A549 (cell line): ENCODE data around the gene ZNF337. TPM values are rescaled to one million over a fixed set of nuclear protein-coding genes. Genes with fewer than 3 reads are reported as not detected.
"Not testable (repeated sequence)": the region's sequence is repeated elsewhere in the genome, so short reads cannot be mapped to it uniquely, and the experiment has no call there.

Experiments used
- ATAC-seq, 2 experiments: fragments of 200-7000 bp in 1 of 2; fragments of >200 bp in 1 of 2; cut with Nextera tagmentation in 1 of 2; cut with Tn5 transposase in 1 of 2; 3 replicates each; pipeline versions ENCODE4 v1.8.0 to v1.9.1; 2018 to 2020; ENCODE audit warnings: mild to moderate bottlenecking in 1 of 2, moderate library complexity in 1 of 2
- CTCF ChIA-PET: fragments of 300-600 bp; sonication (Branson Sonifier 250); formaldehyde crosslinking; extraction: SDS; loops from one replicate; lab custom pipeline; 2021; ENCODE audit warnings: antibody characterized with exemption, inconsistent platforms; lab: Yijun Ruan, JAX
- POLR2A ChIA-PET: fragments of 350-600 bp; formaldehyde crosslinking; extraction: SDS; loops from one replicate; lab custom pipeline; 2021; ENCODE audit warnings: antibody characterized with exemption, inconsistent platforms; lab: Yijun Ruan, JAX
- DNase-seq, 2 experiments: peaks; one replicate each; pipeline versions ENCODE4 v3.0.0 to v3.0.0-alpha.2; 2011 to 2016; ENCODE audit warnings: low read depth in 1 of 2, low spot score in 1 of 2
- FAIRE-seq: peaks from 2 replicates; lab custom pipeline; 2011; peaks lifted over from hg19 to GRCh38; lab: Jason Lieb, UNC
- H3K27ac ChIP-seq, 2 experiments: fragments of >200 bp; sonication (Bioruptor Twin); formaldehyde crosslinking; 3 replicates each; pipeline ENCODE4 v1.5.1; 2016 to 2017
- H3K4me1 ChIP-seq: fragments of >200 bp; sonication (Bioruptor Twin); formaldehyde crosslinking; 3 replicates; pipeline ENCODE4 v1.6.1; 2016
- H3K4me2 ChIP-seq: fragments of >200 bp; sonication (Bioruptor Twin); formaldehyde crosslinking; 3 replicates; pipeline ENCODE4 v1.6.1; 2016
- H3K4me3 ChIP-seq: fragments of >200 bp; sonication (Bioruptor Twin); formaldehyde crosslinking; 3 replicates; pipeline ENCODE4 v1.5.1; 2016
- H3K9me3 ChIP-seq: fragments of >200 bp; sonication (Bioruptor Twin); formaldehyde crosslinking; 3 replicates; pipeline ENCODE4 v1.6.1; 2016
- CBX2 ChIP-seq: fragments of 200-600 bp; sonication (generic); IDR thresholded peaks from 2 replicates; pipeline ENCODE4 v1.6.1; 2016; ENCODE audit warnings: low read depth, mild to moderate bottlenecking, borderline replicate concordance
- CBX8 ChIP-seq: fragments of 200-600 bp; sonication (generic); IDR thresholded peaks from 2 replicates; pipeline ENCODE4 v1.6.1; 2016
- CHD2 ChIP-seq: fragments of 150-350 bp; IDR thresholded peaks from 2 replicates; pipeline ENCODE4 v1.6.1; 2014; ENCODE audit warnings: low read length; ENCODE audit not compliant: partially characterized antibody
- EP300 ChIP-seq, 2 experiments: fragments of >200 bp; sonication (Bioruptor Twin); formaldehyde crosslinking; IDR thresholded peaks; 2 replicates in 1 of 2; 3 replicates in 1 of 2; pipeline ENCODE4 v1.6.1; 2016 to 2017
- FOXS1 ChIP-seq: fragments of 250-450 bp; sonication (Bioruptor Pico); IDR thresholded peaks from 2 replicates; pipeline ENCODE4 v1.5.0; 2020; ENCODE audit warnings: mild to moderate bottlenecking, moderate library complexity
- HDAC2 ChIP-seq: fragments of 200-600 bp; sonication (generic); IDR thresholded peaks from 2 replicates; pipeline ENCODE4 v1.6.1; 2016
- HOXB13 ChIP-seq: fragments of 250-450 bp; sonication (Bioruptor Pico); IDR thresholded peaks from 2 replicates; pipeline ENCODE4 v1.5.0; 2020; ENCODE audit warnings: low read depth, mild to moderate bottlenecking, moderate library complexity
- HOXB5 ChIP-seq: fragments of 250-450 bp; sonication (Bioruptor Pico); IDR thresholded peaks from 2 replicates; pipeline ENCODE4 v1.5.0; 2020; ENCODE audit warnings: mild to moderate bottlenecking, moderate library complexity
- KDM1A ChIP-seq: fragments of 200-600 bp; sonication (generic); IDR thresholded peaks from 2 replicates; pipeline ENCODE4 v1.6.1; 2016; ENCODE audit warnings: low read depth, mild to moderate bottlenecking
- MAFK ChIP-seq: fragments of 450-650 bp; IDR thresholded peaks from 2 replicates; pipeline ENCODE4 v1.6.1; 2014; ENCODE audit not compliant: partially characterized antibody
- MYC ChIP-seq: IDR thresholded peaks from 2 replicates; pipeline ENCODE4 v1.6.1; 2012; ENCODE audit warnings: mild to moderate bottlenecking, inconsistent platforms, low read length, improper control_type of control experiment, borderline replicate concordance
- RAD21 ChIP-seq, 2 experiments: fragments of >200 bp in 1 of 2; sonication (Bioruptor Twin) in 1 of 2; formaldehyde crosslinking in 1 of 2; IDR thresholded peaks in 1 of 2; conservative IDR thresholded peaks in 1 of 2; 2 replicates in 1 of 2; 3 replicates in 1 of 2; pipeline ENCODE4 v1.6.1; 2012 to 2018; ENCODE audit warnings: inconsistent platforms in 1 of 2
- SMC3 ChIP-seq: fragments of >200 bp; sonication (Bioruptor Twin); formaldehyde crosslinking; IDR thresholded peaks from 3 replicates; pipeline ENCODE4 v1.6.1; 2018; ENCODE audit warnings: inconsistent platforms
- TP53 ChIP-seq: fragments of 250-450 bp; sonication (Bioruptor Pico); IDR thresholded peaks from 2 replicates; pipeline ENCODE4 v1.5.0; 2021; ENCODE audit warnings: mild to moderate bottlenecking, moderate library complexity
- WGBS: methylation state at CpG from one replicate; pipeline ENCODE4 v1.1.6; 2017; ENCODE audit errors: missing lambda C conversion rate; 5-methylcytosine and 5-hydroxymethylcytosine counted together
- polyA plus RNA-seq, 4 experiments: library from polyadenylated mRNA; depleted of rRNA in 3 of 4; stranded (reverse); fragments of >200 nt; fragmentation: RNase III in 1 of 4; extraction: RNeasy Plus Mini Kit Qiagen cat#74134 plus additional on column Dnase treatment in 1 of 4; gene quantifications; 2 replicates in 3 of 4; 3 replicates in 1 of 4; pipeline ENCODE4 v1.2.3, GENCODE V29; 2011 to 2017
- TF ChIP-seq, protein P1 (sequence below): IDR thresholded peaks from 2 replicates; pipeline ENCODE4 v1.6.1; 2012
- TF ChIP-seq, protein P2 (sequence below): fragments of 250-450 bp; sonication (Bioruptor Pico); IDR thresholded peaks from 2 replicates; pipeline ENCODE4 v1.5.0; 2020; ENCODE audit warnings: low read depth, mild to moderate bottlenecking, moderate library complexity
- TF ChIP-seq, protein P3 (sequence below): fragments of 250-450 bp; sonication (Bioruptor Pico); IDR thresholded peaks from 2 replicates; pipeline ENCODE4 v1.5.0; 2021; ENCODE audit warnings: mild to moderate bottlenecking, moderate library complexity, borderline replicate concordance
- TF ChIP-seq, protein P4 (sequence below): fragments of 450-650 bp; IDR thresholded peaks from 2 replicates; pipeline ENCODE4 v1.6.1; 2014; ENCODE audit warnings: antibody characterized with exemption
- TF ChIP-seq, protein P5 (sequence below): fragments of >200 bp; sonication (Bioruptor Twin); formaldehyde crosslinking; IDR thresholded peaks from 3 replicates; pipeline ENCODE4 v1.6.1; 2016

ZNF337 gene
- polyA plus RNA-seq, 2 of the 4 experiments (the other 2 are of a cell fraction) = 16.5 to 25.4 TPM

DNA sequence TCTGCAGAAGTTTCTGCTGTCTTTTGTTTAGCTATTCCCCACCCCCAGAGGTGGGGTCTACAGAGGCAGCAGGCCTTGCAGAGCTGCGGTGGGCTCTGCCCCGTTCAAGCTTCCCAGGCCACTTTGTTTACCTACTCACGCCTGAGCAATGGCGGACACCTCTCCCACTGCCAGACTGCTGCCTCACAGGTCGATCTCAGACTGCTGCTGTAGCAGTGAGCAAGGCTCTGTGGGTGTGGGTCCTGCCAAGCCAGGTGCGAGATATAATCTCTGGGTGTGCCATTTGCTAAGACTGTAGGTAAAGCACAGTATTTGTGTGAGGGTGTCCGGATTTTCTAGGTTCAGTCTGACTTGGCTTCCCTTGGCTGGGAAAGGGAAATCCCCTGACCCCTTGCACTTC, 23.6 kb upstream of the ZNF337 start (continued):
- TF ChIP-seq, protein P1, sequence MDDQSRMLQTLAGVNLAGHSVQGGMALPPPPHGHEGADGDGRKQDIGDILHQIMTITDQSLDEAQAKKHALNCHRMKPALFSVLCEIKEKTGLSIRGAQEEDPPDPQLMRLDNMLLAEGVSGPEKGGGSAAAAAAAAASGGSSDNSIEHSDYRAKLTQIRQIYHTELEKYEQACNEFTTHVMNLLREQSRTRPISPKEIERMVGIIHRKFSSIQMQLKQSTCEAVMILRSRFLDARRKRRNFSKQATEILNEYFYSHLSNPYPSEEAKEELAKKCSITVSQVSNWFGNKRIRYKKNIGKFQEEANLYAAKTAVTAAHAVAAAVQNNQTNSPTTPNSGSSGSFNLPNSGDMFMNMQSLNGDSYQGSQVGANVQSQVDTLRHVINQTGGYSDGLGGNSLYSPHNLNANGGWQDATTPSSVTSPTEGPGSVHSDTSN = no peak
- TF ChIP-seq HOXB5 (CRISPR knock-in tag) = no peak

DNA sequence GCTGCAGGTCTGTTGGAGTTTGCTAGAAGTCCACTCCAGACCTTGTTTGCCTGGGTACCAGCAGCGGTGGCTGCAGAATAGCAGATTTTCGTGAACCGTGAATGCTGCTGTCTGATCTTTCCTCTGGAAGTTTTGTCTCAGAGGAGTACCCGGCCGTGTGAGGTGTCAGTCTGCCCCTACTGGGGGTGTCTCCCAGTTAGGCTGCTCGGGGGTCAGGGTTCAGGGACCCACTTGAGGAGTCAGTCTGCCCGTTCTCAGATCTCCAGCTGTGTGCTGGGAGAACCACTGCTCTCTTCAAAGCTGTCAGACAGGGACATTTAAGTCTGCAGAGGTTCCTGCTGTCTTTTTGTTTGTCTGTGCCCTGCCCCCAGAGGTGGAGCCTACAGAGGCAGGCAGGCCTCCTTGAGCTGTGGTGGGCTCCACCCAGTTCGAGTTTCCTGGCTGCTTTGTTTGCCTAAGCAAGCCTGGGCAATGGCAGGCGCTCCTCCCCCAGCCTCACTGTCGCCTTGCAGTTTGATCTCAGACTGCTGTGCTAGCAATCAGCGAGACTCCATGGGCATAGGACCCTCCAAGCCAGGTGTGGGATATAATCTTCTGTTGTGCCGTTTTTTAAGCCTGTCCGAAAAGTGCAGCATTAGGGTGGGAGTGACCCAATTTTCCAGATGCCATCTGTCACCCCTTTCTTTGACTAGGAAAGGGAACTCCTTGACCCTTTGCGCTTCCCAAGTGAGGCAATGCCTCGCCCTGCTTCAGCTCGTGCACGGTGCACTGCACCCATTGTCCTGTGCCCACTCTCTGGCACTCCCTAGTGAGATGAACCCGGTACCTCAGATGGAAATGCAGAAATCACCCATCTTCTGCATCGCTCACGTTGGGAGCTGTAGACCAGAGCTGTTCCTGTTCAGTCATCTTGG, 22.5 kb upstream of the ZNF337 start:
- H3K4me2 ChIP-seq = peak overlapping the region; percentile 81
- H3K4me1 ChIP-seq, H3K9me3 ChIP-seq, CTCF ChIA-PET, DNase-seq, FAIRE-seq, ATAC-seq, POLR2A ChIA-PET: not testable (repeated sequence)
- WGBS = 35% methylated on average over 20 of the region's 20 CpGs
- H3K27ac ChIP-seq = peak overlapping the region; percentile 44 to 73; a peak in 5 of 6 replicates
- peak overlapping the region; percentile 12; the same call in 1 of the 3 replicates for H3K4me3 ChIP-seq

DNA sequence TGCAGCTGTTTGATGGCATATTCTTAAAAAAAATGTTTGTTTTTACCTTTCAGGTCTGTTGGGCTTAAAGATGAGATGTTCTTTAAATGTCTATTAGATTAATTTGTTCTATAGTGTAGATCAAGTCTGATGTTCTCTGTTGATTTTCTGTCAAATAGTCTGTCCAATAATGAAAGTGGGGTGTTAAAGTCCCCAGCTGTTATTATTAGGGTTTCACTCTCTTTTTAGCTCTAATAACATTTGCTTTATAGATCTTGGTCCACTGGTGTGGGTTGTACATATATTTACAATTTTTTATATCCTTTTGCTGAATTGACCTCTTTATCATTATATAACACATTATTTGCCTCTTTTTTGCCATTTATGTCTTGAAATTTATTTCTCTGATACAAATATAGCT, 11.0 kb upstream of the ZNF337 start:
- H3K27ac ChIP-seq = no peak overlapping the region
- TF ChIP-seq, protein P1 = no peak
- TF ChIP-seq TP53 (no peak), CBX2 (no peak), SMC3 (no peak)
- TF ChIP-seq, protein P2, sequence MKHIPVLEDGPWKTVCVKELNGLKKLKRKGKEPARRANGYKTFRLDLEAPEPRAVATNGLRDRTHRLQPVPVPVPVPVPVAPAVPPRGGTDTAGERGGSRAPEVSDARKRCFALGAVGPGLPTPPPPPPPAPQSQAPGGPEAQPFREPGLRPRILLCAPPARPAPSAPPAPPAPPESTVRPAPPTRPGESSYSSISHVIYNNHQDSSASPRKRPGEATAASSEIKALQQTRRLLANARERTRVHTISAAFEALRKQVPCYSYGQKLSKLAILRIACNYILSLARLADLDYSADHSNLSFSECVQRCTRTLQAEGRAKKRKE (CRISPR knock-in tag) = no peak
- TF ChIP-seq, protein P3, sequence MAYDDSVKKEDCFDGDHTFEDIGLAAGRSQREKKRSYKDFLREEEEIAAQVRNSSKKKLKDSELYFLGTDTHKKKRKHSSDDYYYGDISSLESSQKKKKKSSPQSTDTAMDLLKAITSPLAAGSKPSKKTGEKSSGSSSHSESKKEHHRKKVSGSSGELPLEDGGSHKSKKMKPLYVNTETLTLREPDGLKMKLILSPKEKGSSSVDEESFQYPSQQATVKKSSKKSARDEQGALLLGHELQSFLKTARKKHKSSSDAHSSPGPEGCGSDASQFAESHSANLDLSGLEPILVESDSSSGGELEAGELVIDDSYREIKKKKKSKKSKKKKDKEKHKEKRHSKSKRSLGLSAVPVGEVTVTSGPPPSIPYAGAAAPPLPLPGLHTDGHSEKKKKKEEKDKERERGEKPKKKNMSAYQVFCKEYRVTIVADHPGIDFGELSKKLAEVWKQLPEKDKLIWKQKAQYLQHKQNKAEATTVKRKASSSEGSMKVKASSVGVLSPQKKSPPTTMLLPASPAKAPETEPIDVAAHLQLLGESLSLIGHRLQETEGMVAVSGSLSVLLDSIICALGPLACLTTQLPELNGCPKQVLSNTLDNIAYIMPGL = no peak
- TF ChIP-seq, protein P4, sequence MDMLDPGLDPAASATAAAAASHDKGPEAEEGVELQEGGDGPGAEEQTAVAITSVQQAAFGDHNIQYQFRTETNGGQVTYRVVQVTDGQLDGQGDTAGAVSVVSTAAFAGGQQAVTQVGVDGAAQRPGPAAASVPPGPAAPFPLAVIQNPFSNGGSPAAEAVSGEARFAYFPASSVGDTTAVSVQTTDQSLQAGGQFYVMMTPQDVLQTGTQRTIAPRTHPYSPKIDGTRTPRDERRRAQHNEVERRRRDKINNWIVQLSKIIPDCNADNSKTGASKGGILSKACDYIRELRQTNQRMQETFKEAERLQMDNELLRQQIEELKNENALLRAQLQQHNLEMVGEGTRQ = no peak
- no peak for DNase-seq
- POLR2A ChIA-PET = no interaction called here
- FAIRE-seq = no peak
- ATAC-seq = no peak
- H3K4me2 ChIP-seq = no peak overlapping the region
- CTCF ChIA-PET = no interaction called here
- H3K4me3 ChIP-seq = no peak overlapping the region
- H3K4me1 ChIP-seq = no peaks in the 10 kb centered on the region
- H3K9me3 ChIP-seq = peaks cover 9% of the 10 kb centered on the region; the same call in 2 of the 3 replicates

DNA sequence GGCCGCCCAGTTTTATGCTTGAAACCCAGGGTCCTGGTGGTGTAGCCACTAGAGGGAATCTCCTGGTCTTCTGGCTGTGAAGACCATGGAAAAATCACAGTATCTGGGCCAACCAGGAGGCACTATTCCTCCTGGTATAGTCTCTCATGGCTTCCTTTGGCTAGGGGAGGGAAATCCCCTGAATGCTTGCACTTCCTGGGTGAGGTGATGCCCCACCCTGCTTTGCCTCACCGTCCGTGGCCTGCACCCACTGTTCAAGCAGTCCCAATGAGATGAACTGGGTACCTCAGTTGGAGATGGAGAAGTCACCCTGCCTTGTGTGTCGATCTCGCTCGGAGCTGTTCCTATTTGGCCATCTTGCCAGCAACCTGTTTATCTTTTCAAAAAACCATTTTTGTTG, 10.1 kb upstream of the ZNF337 start:
- H3K9me3 ChIP-seq = peaks cover 6% of the 10 kb centered on the region; the same call in 1 of the 3 replicates
- no peak overlapping the region for H3K4me3 ChIP-seq
- ChIA-PET POLR2A (no interaction called here), CTCF (interaction anchor here (0.6 kb wide), 1 partner anchor 713 kb away, joined by 3 read pairs; no protein-coding TSS in a partner anchor)
- FAIRE-seq = peak; percentile 13
- WGBS = 87% methylated on average over 6 of the region's 6 CpGs
- no peaks in the 10 kb centered on the region for H3K4me1 ChIP-seq
- no peak for ATAC-seq
- no peak overlapping the region for H3K4me2 ChIP-seq
- H3K27ac ChIP-seq = no peak overlapping the region
- no peak for DNase-seq
- no peak for TF ChIP-seq HDAC2
- TF ChIP-seq CBX8 = no peak
- TF ChIP-seq, protein P2 (CRISPR knock-in tag) = no peak
- TF ChIP-seq FOXS1 (CRISPR knock-in tag) = no peak
- TF ChIP-seq MYC = no peak
- no peak for TF ChIP-seq RAD21 (conservative IDR thresholded peaks at IDR 0.05 in 1 of 2, IDR thresholded peaks at IDR 0.05 in 1 of 2)
- TF ChIP-seq MAFK = no peak
- TF ChIP-seq HOXB13 = no peak
- no peak for TF ChIP-seq EP300 (IDR thresholded peaks at IDR 0.05)
- TF ChIP-seq, protein P1 = no peak
- TF ChIP-seq KDM1A = no peak
- no peak for TF ChIP-seq CHD2
- TF ChIP-seq, protein P5, sequence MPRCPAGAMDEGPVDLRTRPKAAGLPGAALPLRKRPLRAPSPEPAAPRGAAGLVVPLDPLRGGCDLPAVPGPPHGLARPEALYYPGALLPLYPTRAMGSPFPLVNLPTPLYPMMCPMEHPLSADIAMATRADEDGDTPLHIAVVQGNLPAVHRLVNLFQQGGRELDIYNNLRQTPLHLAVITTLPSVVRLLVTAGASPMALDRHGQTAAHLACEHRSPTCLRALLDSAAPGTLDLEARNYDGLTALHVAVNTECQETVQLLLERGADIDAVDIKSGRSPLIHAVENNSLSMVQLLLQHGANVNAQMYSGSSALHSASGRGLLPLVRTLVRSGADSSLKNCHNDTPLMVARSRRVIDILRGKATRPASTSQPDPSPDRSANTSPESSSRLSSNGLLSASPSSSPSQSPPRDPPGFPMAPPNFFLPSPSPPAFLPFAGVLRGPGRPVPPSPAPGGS = no peak
